H1 (cell line): ENCODE data around the gene UBE2F. TPM values are rescaled to one million over a fixed set of nuclear protein-coding genes. Genes with fewer than 3 reads are reported as not detected.

Source experiments
- BACH1 ChIP-seq: IDR thresholded peaks from 2 replicates; pipeline ENCODE4 v1.6.1; 2012; ENCODE audit warnings: low read length, improper control_type of control experiment
- GTF2F1 ChIP-seq: IDR thresholded peaks from 2 replicates; pipeline ENCODE4 v1.6.1; 2012; ENCODE audit warnings: low read depth, low read length, improper control_type of control experiment, borderline replicate concordance
- HDAC6 ChIP-seq: IDR thresholded peaks from one replicate; pipeline ENCODE4 v1.7.1; 2012; ENCODE audit warnings: low read depth, mild to moderate bottlenecking, inconsistent platforms, low read length, moderate library complexity
- KDM4A ChIP-seq: IDR thresholded peaks from one replicate; pipeline ENCODE4 v1.7.1; 2012; ENCODE audit warnings: low read depth, mild to moderate bottlenecking, moderate library complexity, low read length, inconsistent platforms; ENCODE audit not compliant: severe bottlenecking
- POU5F1 ChIP-seq: IDR thresholded peaks from 2 replicates; pipeline ENCODE4 v1.6.1; 2011; ENCODE audit warnings: low read depth, mild to moderate bottlenecking, low read length, moderate library complexity
- polyA plus RNA-seq, 7 experiments: library from polyadenylated mRNA; depleted of rRNA in 3 of 7; stranded (reverse) in 5 of 7; unstranded in 2 of 7; fragments of >200 nt in 5 of 7; fragments of 200-250 nt in 2 of 7; gene quantifications; 1 replicate in 5 of 7; 2 replicates in 1 of 7; 4 replicates in 1 of 7; pipeline versions ENCODE4 v1.2.1 to v1.2.3, GENCODE V29; 2011 to 2013; ENCODE audit warnings: missing spikeins in 2 of 7, mixed read lengths in 2 of 7
- total RNA-seq: library from RNA; stranded (reverse); fragmentation: NEBNext Ultra II Directional; extraction: Animal tissue kit (Norgen Biotek cat#: 25700); gene quantifications from 2 replicates; pipeline ENCODE4 v1.2.1, GENCODE V29; 2021

Gene UBE2F
- total and polyA plus RNA-seq, 2 of the 8 experiments (the other 6 are each of a cell fraction or from before 2014, with no cell fraction given) = 43.3 to 59.8 TPM

GRCh38 chr2:238039151-238039550 lies 72.3 kb downstream of the UBE2F start (continued):
- TF ChIP-seq HDAC6 (no peak), GTF2F1 (no peak), BACH1 (no peak), KDM4A (no peak), POU5F1 (no peak)
